HCT116 (cell line): Measurements from ENCODE around the gene LINC00237. TPM values are rescaled to one million over a fixed set of nuclear protein-coding genes. Genes with fewer than 3 reads are reported as not detected.

ENCODE experiments used
- ATAC-seq: fragments of 200-7000 bp; cut with Tn5 transposase; 2 replicates; pipeline ENCODE4 v1.9.1; 2020; ENCODE audit warnings: mild to moderate bottlenecking, moderate library complexity
- BruUV-seq: library from RNA; stranded (reverse); fragments of 400-500 nt; replicated peaks from 2 replicates; lab custom pipeline; 2021; lab: Mats Ljungman, UMichigan
- CTCF ChIA-PET: fragments of 300-600 bp; sonication (Branson Sonifier 250); formaldehyde crosslinking; loops from one replicate; lab custom pipeline; 2021; ENCODE audit warnings: antibody characterized with exemption; lab: Charles Lee
- POLR2A ChIA-PET: fragments of 300-600, 350-600 bp; sonication (Branson Sonifier 250); formaldehyde crosslinking; loops from one replicate; lab custom pipeline; 2021; ENCODE audit warnings: antibody characterized with exemption; lab: Charles Lee
- RAD21 ChIA-PET, 2 experiments: fragments of 300-600 bp; sonication (Branson Sonifier 250); formaldehyde crosslinking; loops; one replicate each; lab custom pipeline; 2023; ENCODE audit warnings: low total read pairs in 2 of 2; ENCODE audit not compliant: uncharacterized antibody in 2 of 2, unreplicated experiment in 2 of 2, low non-redundant PET in 1 of 2; lab: Charles Lee
- DNase-seq: peaks from one replicate; pipeline ENCODE4 v3.0.0-alpha.2; 2010; ENCODE audit warnings: low read depth, low spot score
- H2AFZ ChIP-seq: fragments of 200-600 bp; shearing (Covaris generic), sonication (generic); 2 replicates; pipeline ENCODE4 v1.6.1; 2017; ENCODE audit warnings: low read depth, mixed run types, mixed read lengths, antibody characterized with exemption, low read length; ENCODE audit not compliant: poor library complexity, severe bottlenecking
- H3K27ac ChIP-seq: 2 replicates; pipeline ENCODE4 v1.5.1; 2012; ENCODE audit warnings: low read depth, low read length
- H3K27me3 ChIP-seq: fragments of 200-600 bp; sonication (generic); 2 replicates; pipeline ENCODE4 v1.6.1; 2016; ENCODE audit warnings: mixed run types, low read length, mixed read lengths; ENCODE audit not compliant: insufficient read depth
- H3K36me3 ChIP-seq, 2 experiments: fragments of 200-500 bp in 1 of 2; fragments of 200-600 bp in 1 of 2; sonication (Bioruptor generic) in 1 of 2; sonication (generic) in 1 of 2; 2 replicates each; pipeline versions ENCODE4 v1.5.1 to v1.6.1; 2014 to 2016; ENCODE audit warnings: low read length in 2 of 2, inconsistent platforms in 1 of 2, mixed read lengths in 1 of 2, mixed run types in 1 of 2; ENCODE audit not compliant: insufficient read depth in 2 of 2, control insufficient read depth in 1 of 2
- H3K4me1 ChIP-seq, 2 experiments: fragments of 200-600 bp in 1 of 2; sonication (generic) in 1 of 2; 2 replicates each; pipeline versions ENCODE4 v1.5.1 to v1.6.1; 2012 to 2017; ENCODE audit warnings: low read length in 2 of 2, inconsistent platforms in 1 of 2, mild to moderate bottlenecking in 1 of 2, mixed read lengths in 1 of 2, mixed run types in 1 of 2, moderate library complexity in 1 of 2; ENCODE audit not compliant: insufficient read depth in 2 of 2, control insufficient read depth in 1 of 2
- H3K4me2 ChIP-seq: fragments of 200-600 bp; sonication (generic); 2 replicates; pipeline ENCODE4 v1.6.1; 2017; ENCODE audit warnings: mixed run types, low read length, mixed read lengths
- H3K4me3 ChIP-seq, 2 experiments: fragments of 200-600 bp in 1 of 2; sonication (generic) in 1 of 2; replicated peaks in 1 of 2; 2 replicates each; pipeline ENCODE4 v1.5.1; 2011 to 2016; ENCODE audit warnings: low read length in 2 of 2, control low read depth in 1 of 2, low read depth in 1 of 2, mild to moderate bottlenecking in 1 of 2, mixed read lengths in 1 of 2, mixed run types in 1 of 2
- H3K79me2 ChIP-seq: fragments of 200-600 bp; sonication (generic); 2 replicates; pipeline ENCODE4 v1.6.1; 2017; ENCODE audit warnings: mild to moderate bottlenecking, mixed run types, low read length, moderate library complexity, mixed read lengths; ENCODE audit not compliant: insufficient read depth
- H3K9ac ChIP-seq: fragments of 200-600 bp; sonication (generic); 2 replicates; pipeline ENCODE4 v1.6.1; 2016; ENCODE audit warnings: low read length, mixed read lengths
- H3K9me2 ChIP-seq: fragments of 200-600 bp; sonication (generic), shearing (Covaris generic); 2 replicates; pipeline ENCODE4 v1.6.1; 2017; ENCODE audit warnings: mixed run types, mild to moderate bottlenecking, moderate library complexity; ENCODE audit not compliant: insufficient read depth
- H3K9me3 ChIP-seq, 2 experiments: fragments of 200-500 bp in 1 of 2; fragments of 200-600 bp in 1 of 2; sonication (Bioruptor generic) in 1 of 2; sonication (generic) in 1 of 2; 2 replicates each; pipeline ENCODE4 v1.6.1; 2014 to 2017; ENCODE audit warnings: low read length in 2 of 2, mixed read lengths in 2 of 2, inconsistent platforms in 1 of 2, low read depth in 1 of 2, mild to moderate bottlenecking in 1 of 2, mixed run types in 1 of 2, moderate library complexity in 1 of 2; ENCODE audit not compliant: control insufficient read depth in 1 of 2, insufficient read depth in 1 of 2
- H4K20me1 ChIP-seq: fragments of 200-600 bp; sonication (generic), shearing (Covaris generic); 2 replicates; pipeline ENCODE4 v1.6.1; 2017; ENCODE audit warnings: mixed run types, mild to moderate bottlenecking, moderate library complexity; ENCODE audit not compliant: insufficient read depth
- ATF3 ChIP-seq: IDR thresholded peaks from 2 replicates; pipeline ENCODE4 v1.6.1; 2012
- CBX3 ChIP-seq: IDR thresholded peaks from 2 replicates; pipeline ENCODE4 v1.6.1; 2012; ENCODE audit warnings: low read depth
- ELF1 ChIP-seq: IDR thresholded peaks from 2 replicates; pipeline ENCODE4 v1.6.1; 2012; ENCODE audit warnings: low read depth, borderline replicate concordance
- EZH2 ChIP-seq: fragments of 200-600 bp; sonication (generic); IDR thresholded peaks from 2 replicates; pipeline ENCODE4 v1.6.1; 2017; ENCODE audit warnings: antibody characterized with exemption, mixed run types
- JUND ChIP-seq: IDR thresholded peaks from 2 replicates; pipeline ENCODE4 v1.6.1; 2012
- POLR2A ChIP-seq: IDR thresholded peaks from 2 replicates; pipeline ENCODE4 v1.7.0; 2011; ENCODE audit warnings: borderline replicate concordance; ENCODE audit not compliant: insufficient read depth, insufficient read length; ENCODE audit errors: extremely low read depth
- POLR2AphosphoS5 ChIP-seq: IDR thresholded peaks from 2 replicates; pipeline ENCODE4 v1.6.1; 2011; ENCODE audit warnings: mild to moderate bottlenecking, low read depth, low read length, moderate library complexity
- REST ChIP-seq: IDR thresholded peaks from 2 replicates; pipeline ENCODE4 v1.6.1; 2012; ENCODE audit warnings: low read depth
- SIN3A ChIP-seq: IDR thresholded peaks from 2 replicates; pipeline ENCODE4 v1.6.1; 2012; ENCODE audit warnings: low read depth
- SRF ChIP-seq: IDR thresholded peaks from 2 replicates; pipeline ENCODE4 v1.6.1; 2012; ENCODE audit warnings: low read depth
- TCF7L2 ChIP-seq: IDR thresholded peaks from 2 replicates; pipeline ENCODE4 v1.7.0; 2011; ENCODE audit warnings: borderline replicate concordance, inconsistent platforms; ENCODE audit not compliant: insufficient read depth, insufficient read length; ENCODE audit errors: extremely low read depth
- YY1 ChIP-seq: IDR thresholded peaks from 2 replicates; pipeline ENCODE4 v1.6.1; 2011; ENCODE audit warnings: low read length, low read depth, moderate library complexity, mild to moderate bottlenecking; ENCODE audit not compliant: insufficient replicate concordance; ENCODE audit errors: extremely low read depth
- ZFX ChIP-seq: fragments of 450-650 bp; IDR thresholded peaks from 2 replicates; pipeline ENCODE4 v1.6.1; 2017
- ZNF274 ChIP-seq: fragments of 200-500 bp; sonication (Bioruptor generic); IDR thresholded peaks from 2 replicates; pipeline ENCODE4 v1.6.1; 2014; ENCODE audit warnings: mild to moderate bottlenecking, low read depth, low read length, inconsistent platforms
- intact Hi-C: fragments of 100-400 bp; cut with micrococcal nuclease; formaldehyde crosslinking; loops from 2 replicates; pipeline ENCODE4 v1.10.0; 2022
- total RNA-seq: library from RNA; stranded (reverse); gene quantifications from one replicate; pipeline ENCODE4 v1.2.1, GENCODE V29; 2021; ENCODE audit not compliant: unreplicated experiment
- TF ChIP-seq, protein P1 (sequence below): IDR thresholded peaks from 2 replicates; pipeline ENCODE4 v1.6.1; 2011; ENCODE audit warnings: mild to moderate bottlenecking, low read length, moderate library complexity; ENCODE audit not compliant: insufficient replicate concordance; ENCODE audit errors: extremely low read depth

The LINC00237 gene
- total RNA-seq, 1 experiment from 2014 or later, result not detected

GRCh38 chr20:21090721-21091120 lies 15.4 kb downstream of the LINC00237 start:
- intact Hi-C loops, result no loop called here
- Histone ChIP-seq H3K4me2 (no peak overlapping the region), H3K36me3 (no peaks in the 10 kb centered on the region), H3K9ac (no peak overlapping the region), H3K27me3 (no peaks in the 10 kb centered on the region), H3K9me3 (no peaks in the 10 kb centered on the region), H3K27ac (no peak overlapping the region), H3K4me1 (no peaks in the 10 kb centered on the region), H3K79me2 (no peaks in the 10 kb centered on the region), H4K20me1 (no peaks in the 10 kb centered on the region), H3K4me3 (no peak overlapping the region), H2AFZ (no peak overlapping the region), H3K9me2 (no peaks in the 10 kb centered on the region)
- ChIA-PET CTCF (no interaction called here), RAD21 (no interaction called here), POLR2A (no interaction called here)
- BruUV-seq, result no TSS peak
- DNase-seq (no peak), ATAC-seq (no peak)
- TF ChIP-seq SIN3A (no peak), CBX3 (no peak), ZFX (no peak), TCF7L2 (no peak), POLR2A (no peak), POLR2AphosphoS5 (no peak), SRF (no peak), ZNF274 (no peak), YY1 (no peak), ATF3 (no peak), JUND (no peak), REST (no peak), EZH2 (no peak), ELF1 (no peak)
- TF ChIP-seq, protein P1, sequence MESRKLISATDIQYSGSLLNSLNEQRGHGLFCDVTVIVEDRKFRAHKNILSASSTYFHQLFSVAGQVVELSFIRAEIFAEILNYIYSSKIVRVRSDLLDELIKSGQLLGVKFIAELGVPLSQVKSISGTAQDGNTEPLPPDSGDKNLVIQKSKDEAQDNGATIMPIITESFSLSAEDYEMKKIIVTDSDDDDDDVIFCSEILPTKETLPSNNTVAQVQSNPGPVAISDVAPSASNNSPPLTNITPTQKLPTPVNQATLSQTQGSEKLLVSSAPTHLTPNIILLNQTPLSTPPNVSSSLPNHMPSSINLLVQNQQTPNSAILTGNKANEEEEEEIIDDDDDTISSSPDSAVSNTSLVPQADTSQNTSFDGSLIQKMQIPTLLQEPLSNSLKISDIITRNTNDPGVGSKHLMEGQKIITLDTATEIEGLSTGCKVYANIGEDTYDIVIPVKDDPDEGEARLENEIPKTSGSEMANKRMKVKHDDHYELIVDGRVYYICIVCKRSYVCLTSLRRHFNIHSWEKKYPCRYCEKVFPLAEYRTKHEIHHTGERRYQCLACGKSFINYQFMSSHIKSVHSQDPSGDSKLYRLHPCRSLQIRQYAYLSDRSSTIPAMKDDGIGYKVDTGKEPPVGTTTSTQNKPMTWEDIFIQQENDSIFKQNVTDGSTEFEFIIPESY, result no peak
